ENCODE results near the gene IFI16.

GRCh38 chr1:158989424-158989823, 20.3 kb upstream of the IFI16 start:
- TF ChIP-seq CTCF (IDR thresholded peaks at IDR 0.05) (no peak), POLR2AphosphoS5 (IDR thresholded peaks at IDR 0.05) (no peak), POLR2A (IDR thresholded peaks at IDR 0.05) (no peak), EP300 (IDR thresholded peaks at IDR 0.05) (no peak)

Data from upper lobe of left lung (tissue), 4 donors.